A673 (cell line): ENCODE measurements around the gene WDR20.

ENCODE experiments used
- CTCF ChIP-seq: fragments of 300-800, 200-600 bp; sonication (generic); conservative IDR thresholded peaks from 2 replicates; pipeline ENCODE4 v1.5.1; 2017; ENCODE audit warnings: low read depth, mild to moderate bottlenecking, antibody characterized with exemption, low read length, moderate library complexity, mixed read lengths
- EZH2 ChIP-seq: fragments of 200-600 bp; sonication (generic); IDR thresholded peaks from 2 replicates; pipeline ENCODE4 v1.6.1; 2017; ENCODE audit warnings: borderline replicate concordance, low read depth, mild to moderate bottlenecking, mixed read lengths, antibody characterized with exemption, low read length; ENCODE audit not compliant: poor library complexity, severe bottlenecking

DNA sequence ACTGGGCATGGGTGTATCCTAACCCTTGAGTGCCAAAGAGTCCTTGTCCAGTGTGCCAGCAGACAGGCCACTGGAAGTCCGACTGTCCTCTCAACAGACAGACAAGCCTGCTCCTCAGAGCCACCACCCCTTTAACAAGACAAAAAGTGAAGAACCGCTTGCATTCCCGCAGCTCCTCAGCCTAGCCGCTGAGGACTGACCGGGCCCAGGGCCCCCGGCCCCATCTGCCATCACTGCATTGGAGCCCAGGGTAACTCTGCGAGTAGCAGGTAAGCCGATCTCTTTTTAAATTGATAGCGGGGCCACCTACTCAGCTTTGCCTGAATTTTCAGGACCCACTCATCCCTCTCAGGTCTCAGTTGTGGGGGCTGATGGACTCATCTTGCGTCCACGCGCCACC, 96.3 kb downstream of the WDR20 start:
- TF ChIP-seq CTCF, result no peak
- TF ChIP-seq EZH2, result no peak
